GM21529 (cell line): Measurements from ENCODE around the gene MED13L.

ENCODE experiments used
- ATAC-seq: cut with Tn5 transposase; IDR thresholded peaks from one replicate; pipeline ENCODE4 v1.9.1; 2021; ENCODE audit not compliant: unreplicated experiment

MED13L gene

DNA sequence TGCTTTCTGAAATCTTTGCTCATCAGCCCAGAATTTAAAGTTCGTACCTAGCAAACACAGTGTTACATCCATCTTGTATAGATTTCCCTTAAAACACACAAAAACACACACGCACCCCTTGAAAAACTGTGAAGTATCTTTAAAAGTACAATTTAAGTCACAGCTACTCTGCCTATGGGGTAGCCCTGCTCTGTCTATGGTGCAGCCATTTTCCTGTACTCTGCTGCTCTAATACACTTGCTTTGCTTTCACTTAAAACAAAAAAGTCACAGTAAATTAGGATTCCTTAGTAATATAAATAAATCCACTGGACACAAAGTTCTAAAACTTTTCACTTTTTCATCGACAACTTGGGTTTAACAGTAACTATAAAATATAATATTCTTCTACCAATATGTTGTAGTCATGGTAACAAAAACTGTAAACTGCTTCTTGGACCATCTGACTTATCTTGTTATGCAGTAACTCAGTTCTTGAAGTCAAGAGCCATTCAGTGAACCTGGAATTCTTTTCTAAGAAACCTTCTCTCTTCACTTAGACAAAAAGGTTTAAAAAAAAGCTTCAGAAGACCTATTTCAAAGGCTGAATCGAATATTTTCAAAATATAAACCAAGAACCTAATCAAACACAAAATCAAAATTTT, 63.5 kb downstream of the MED13L start:
- ATAC-seq, result no peak

DNA sequence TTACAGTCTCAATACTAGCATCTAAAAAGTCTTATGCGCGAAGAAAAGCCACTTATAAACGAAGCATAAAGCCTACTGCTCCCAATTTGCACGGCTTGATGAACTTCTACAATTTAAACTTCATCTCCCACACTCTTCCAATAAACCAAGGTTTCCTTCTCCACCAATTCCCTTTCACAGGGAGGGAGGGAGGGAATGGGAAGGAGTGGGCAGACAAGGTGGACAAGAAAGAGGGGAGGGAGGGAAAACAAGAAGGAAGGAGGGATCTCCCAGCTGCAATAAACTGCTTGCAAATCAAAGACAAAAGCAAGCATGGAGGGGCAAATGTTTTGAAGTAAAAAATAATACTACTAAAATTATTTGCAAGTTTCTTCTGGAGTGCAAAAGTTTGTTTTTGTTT, 64.5 kb downstream of the MED13L start:
- ATAC-seq, result no peak

DNA sequence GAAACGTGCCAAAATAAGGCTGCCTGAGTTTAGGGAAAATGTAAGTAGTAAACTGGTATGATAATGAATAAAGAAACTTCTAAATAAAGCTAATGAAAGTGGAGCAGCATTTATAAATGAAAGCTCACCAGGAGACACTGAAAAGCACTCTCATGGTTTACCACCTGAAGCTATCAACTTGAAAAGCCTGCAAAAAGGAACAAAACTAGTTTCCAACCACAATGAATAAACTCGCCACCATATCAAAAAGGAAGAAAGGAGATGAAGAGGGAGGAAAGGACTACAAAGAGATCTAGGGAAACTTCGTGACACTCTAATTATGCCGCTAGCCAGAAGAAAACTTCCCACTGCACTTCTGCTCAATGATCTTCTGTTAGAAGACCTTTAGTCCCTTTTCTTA, 66.7 kb downstream of the MED13L start:
- ATAC-seq, result no peak

DNA sequence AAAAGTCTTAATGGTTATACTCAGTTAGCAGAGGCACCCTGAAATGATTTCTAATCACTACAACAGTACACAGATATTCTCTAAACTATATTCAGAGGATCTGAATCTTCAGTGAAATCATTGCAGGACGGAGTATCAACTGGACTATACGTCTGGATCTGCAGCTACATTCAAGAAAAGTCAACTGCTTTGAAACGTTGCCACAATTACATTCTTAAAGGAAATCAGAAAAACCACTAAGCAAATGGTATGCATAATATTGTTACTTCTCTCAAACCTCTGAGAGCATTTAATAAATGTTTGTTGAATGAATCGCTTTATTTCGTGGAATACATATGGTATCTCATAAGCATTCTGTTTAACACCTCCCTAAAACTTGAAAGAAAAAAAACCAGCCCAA, 67.4 kb downstream of the MED13L start:
- no peak for ATAC-seq

DNA sequence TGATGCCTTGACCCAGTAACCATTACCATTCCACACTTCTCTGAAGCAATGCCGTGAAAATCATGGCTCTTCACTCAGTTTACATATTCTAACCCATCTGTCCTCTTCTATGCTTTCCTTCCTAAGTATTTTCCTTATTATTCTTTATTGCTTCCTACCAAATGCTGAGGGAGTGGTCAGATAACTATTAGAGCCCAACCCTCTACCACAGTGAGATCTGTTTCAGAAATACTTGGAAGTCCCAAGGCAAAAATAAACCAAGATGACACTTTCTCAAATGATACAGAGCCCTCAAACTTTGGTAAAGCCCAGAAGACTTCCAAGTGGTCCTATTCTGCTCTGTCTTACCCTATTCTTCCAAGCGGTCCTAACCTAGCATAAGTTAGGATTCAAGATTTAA, 68.0 kb downstream of the MED13L start:
- no peak for ATAC-seq

DNA sequence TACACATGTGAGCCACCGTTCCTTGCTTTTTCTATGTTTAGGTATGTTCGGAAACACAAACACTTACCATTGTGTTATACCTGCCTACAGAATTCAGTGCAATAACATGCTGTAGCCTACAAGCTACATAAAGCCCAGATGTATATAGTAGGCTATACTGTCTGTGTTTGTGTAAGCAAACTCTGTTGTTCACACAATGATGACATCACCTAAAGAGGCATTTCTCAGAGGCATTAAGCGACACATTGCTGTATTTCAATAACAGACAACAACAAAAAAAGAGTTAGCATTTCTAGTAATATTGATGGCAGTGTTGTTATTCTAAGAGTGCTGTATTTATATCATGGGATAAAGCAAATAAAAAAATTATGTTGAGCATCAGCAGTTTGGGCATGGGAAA, 70.2 kb downstream of the MED13L start:
- no peak for ATAC-seq

DNA sequence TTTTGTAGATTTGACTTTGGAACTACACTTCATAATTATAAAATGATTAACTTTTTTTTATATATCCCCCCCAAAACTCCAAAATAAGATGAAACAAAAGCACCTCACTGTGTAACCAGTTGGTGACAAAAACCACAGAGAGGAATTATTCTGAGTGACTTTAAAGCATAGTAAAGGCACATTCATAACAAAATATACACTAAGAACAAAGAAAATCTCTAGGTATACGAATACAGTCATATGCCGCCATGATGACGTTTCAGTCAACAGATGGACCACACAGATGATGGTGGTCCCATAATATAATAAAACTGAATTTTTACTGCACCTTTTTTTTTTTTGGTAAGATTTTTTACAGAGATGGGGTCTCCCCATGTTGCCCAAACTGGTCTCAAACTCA, 70.7 kb downstream of the MED13L start:
- no peak for ATAC-seq

DNA sequence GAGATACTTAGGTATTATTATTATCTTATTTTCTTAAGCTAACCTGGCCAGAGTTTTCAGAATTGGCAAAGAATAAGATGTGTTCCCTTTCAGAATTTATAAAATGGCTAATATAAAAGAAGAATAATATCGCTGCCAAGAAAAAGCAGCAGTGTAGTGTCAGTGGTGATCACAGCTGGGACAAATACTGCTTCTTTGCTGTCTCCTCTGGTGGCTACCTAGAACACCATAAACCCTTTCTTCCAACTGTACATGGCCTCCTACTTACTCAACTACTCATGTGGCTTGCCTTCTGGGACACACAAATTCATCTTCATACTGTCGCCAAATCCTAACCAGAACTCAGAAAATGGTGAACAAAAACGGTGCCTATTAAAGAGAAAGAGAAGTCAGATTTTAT, 72.7 kb downstream of the MED13L start:
- no peak for ATAC-seq

DNA sequence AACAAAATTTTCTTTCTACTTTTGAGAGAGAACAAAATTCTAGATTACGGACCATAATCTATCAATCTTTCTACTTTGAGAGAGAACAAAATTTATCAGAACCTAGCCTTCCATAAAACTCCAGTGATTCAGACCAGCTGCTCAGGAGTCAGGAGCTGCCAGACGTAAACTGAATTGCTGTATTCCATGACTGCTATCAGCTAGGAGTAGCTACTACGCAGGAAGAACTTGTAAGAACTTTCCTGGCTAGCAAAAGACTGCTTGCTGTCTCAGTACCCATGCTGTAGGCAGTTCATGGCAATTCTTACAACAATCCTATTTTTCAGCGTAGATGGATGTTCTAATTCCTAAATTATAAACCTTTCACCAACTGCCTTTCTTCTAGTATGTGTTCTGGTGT, 73.3 kb downstream of the MED13L start:
- no peak for ATAC-seq

DNA sequence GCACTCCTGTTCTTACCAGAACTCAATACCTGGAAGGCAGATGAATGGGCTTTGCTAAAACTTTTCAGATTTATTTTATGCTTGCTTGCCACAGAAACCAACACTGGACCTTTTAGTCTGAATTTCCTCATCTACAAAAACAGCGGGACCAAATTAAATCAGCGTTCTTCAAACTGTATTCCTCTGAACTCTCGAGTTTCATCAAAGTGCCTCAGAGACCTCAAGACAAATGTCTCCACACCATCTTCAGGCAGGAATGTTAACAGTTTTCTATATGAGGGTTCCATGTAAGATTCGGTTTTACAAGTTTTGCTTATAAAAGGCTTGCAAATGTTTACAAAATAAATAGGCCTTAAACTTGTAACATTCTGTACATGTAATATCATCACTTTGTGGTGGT, 74.6 kb downstream of the MED13L start:
- ATAC-seq, result no peak

DNA sequence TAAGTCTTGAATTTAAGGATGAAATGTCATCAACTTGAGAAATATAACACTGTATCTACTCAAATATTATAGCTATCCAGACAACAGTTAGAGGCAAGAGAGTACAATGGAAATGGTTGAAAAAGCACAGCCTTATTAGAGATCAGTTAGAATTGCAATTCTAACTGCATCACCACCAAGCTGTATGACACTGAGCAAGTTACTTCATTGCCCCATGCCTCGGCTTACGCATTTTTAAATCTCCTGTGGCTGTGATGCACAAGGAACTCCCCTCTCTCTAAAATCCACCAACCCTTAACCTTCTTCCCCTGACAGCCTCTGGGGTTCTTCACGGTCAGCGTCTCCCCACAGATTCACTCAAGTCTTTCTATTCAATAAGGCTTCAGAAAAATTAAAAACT, 75.1 kb downstream of the MED13L start:
- ATAC-seq, result no peak

DNA sequence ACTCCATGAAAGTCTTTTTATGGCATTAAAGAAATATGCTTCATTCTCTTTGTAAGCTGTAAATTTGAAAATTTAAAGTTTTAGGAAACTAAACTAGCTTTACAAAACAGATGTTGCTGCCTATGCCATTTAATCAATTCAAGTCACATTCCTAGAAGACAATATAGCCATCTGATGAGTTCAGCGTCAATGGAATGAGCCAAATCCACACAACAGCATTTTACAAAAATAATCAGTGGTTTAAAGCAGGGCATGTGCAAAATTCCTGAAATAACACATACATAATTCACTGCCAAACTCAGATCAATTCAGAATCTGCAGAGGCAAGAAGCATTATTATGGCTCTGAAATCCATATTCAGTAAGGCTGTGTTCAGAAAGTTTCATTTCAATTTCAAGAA, 75.6 kb downstream of the MED13L start:
- ATAC-seq, result no peak

DNA sequence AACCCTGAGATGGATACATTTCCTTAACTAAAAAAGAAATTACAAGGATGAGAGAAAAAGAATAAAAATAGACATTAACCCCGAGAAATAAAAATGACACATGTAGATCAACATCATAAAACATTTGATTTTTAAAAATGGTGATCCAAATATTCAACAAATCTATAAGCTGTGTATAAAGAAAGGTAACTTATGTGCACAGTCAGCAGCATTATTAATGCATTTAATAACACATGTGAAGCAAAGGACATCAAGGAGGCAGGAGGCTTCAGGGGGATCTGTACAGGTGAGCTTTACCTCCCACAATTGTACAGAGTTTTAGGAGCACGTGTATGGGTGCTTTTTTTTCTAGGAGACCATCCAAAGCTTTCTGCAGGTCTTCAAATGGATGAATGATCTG, 76.1 kb downstream of the MED13L start:
- no peak for ATAC-seq

DNA sequence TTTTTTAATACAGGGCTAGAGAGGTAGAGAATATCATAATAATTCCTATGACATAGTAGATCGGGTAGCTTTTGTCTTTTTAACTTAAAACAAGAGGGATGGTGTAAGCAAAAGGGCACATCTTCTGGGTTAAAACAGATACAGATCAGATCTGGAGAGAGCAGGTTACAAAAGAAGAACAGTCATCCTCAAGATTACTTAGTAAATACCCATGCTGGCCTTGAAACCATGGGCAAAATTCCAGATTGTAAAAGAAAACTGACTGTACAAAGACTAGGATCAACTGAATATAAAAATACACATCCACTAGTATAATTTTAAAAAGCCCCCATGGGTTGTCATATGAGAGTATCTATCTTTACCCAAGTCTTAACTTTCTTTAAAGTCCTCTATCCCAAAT, 76.7 kb downstream of the MED13L start:
- ATAC-seq, result no peak

DNA sequence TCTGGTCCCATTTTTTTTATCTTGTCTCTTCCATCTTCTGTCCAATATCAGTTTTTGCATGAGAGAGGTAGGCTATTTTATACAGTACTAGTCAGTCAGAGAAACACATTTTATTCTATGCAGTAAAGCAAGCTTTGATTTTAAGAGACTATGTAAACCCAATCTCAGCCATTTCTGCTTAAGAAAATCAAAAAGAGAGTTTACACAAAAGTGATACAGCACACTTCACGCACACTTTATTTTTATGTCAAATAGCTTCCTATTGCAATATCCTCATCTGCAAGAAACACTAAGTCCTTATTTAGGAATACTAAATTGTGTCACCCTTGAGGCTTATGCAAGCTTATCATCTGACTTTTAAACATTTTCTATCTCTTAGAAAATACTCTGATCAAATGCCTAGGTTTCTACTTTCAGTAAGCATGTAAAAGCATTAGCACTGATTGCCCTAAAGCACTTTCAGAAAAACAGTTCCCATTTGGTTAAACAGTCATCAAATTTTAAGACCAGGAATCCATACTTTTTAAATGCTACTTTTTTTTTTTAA, 78.3 kb downstream of the MED13L start:
- ATAC-seq, result no peak

DNA sequence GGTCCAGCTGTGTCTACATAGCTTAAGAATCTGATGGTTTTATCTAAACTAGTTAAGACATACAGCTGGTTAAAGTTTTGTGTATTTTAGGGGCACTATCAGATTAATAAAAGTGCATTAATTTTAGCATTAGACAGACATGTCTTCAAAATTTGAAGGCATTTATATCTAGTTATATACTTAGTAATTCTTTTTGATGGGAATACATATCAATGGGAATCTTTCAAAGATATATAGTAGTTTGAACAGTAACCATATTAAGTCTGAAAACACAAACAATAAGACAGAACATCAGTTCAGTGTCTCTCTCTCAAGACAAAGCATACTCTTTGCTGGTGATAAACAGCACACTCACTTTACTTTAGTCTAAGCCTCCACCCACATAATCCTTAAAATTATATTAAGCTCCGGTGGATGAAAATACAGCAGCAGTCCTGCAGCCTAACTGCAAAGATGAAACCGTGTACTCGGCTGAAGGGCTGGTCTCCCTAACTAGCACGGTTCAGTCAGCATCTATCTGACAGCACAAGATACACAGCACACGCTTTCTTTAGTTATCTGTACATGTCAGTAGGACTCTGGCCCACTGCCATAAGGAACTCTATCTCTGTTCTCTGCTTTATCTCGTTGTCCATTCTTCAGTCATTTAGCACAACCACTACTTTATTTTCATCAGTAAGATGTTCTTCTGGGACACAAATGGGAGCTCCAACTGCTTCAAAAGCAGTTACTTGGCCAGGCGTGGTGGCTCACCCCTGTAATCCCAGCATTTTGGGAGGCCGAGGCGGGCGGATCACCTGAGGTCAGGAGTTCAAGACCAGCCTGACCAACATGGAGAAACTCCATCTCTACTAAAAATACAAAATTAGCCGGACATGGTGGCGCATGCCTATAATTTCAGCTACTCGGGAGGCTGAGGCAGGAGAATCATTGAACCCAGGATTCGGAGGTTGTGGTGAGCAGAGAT, 80.5 kb downstream of the MED13L start:
- no peak for ATAC-seq

DNA sequence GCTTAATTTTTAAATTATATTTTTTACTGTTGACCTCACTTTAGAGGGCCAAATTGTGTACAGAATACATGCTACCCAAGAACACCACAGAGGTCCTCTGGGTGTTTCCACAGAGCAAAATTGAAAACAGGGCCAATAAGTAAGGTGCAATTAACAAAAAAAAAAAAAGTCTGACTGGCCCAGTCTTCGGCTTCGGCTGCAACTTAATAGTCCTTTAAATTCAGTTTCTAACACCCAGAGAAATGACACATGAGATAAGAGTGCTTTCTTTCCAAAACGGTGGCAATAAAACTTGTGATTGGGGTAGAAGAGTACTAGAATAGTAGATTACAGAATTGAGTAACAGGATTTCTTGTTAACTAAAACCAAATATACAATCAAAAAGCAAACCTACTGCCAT, 81.3 kb downstream of the MED13L start:
- no peak for ATAC-seq

DNA sequence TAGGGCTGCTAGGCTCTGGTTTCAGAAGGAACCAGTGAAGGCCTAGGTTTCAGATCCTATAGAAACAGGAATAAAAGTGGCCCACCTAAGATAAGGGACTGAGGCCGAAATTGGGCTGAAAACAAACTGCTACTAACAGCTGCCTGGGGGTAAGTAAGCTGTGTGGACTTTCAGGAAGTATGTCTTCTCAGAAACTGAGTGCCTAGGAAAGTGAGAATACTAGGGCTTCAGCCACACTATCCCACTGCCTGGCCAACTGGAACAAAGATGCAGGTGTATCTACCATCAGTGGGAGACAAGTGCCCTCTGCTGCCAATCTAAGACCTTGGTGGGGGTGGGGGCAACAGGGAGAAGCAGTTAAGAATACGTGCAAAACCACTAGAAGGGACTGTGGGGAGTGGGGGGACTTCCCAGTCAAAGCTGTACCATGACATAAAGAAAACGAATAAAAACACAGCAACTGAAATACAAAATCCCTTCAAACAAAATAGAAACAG, 82.5 kb downstream of the MED13L start:
- peak; percentile 86 for ATAC-seq

DNA sequence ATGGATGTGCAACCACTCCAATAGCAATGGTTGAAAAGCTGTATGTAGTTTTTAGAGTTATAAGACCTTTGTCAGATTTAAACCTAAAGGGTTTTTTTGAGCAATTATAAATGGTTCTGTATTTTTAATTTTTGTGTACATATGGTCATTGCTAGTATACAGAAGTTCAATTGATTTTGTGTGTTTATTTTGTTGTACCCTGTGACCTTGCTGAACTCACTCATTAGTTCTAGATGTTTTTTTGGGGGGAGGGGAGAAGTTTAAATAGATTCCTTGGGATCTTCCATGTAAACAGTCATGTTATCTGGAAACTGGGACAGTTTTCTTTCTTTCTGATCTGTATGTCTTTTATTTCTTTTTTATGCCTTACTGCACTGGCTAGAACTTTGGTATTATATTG, 87.8 kb downstream of the MED13L start:
- no peak for ATAC-seq

DNA sequence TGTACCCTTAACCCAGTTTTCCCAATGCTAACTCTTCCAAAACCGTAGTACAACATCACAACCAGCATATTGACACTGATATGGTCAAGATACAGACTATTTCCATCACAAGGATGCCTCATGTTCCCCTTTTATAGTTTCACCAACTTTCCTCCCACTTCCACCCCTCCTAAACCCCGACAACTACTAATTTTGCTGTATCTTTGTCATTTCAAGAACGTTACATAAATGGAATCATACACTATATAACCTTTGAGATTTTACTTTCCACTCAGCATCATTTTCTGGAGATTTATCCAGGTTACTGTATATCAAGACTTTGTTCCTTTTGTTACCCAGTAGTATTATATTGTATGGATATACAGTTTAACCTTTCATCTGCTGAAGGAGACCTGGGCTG, 88.9 kb downstream of the MED13L start:
- ATAC-seq, result no peak

DNA sequence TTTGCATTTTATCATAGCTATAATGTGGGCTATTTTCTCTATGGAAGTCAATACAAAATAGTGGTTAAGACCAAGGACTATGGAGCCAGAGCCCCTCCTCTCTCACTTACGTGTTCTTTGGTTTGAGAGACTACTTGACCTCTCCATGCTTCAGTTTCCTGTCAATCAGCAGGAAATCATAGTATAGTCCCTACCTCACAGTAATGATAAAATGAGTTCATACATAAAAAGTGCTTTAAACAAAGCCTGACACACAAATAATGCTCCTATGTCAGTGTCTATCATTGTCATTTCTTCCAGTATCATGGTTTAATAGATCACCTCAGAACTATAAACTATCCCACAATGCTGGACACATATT, 90.4 kb downstream of the MED13L start:
- ATAC-seq, result no peak

DNA sequence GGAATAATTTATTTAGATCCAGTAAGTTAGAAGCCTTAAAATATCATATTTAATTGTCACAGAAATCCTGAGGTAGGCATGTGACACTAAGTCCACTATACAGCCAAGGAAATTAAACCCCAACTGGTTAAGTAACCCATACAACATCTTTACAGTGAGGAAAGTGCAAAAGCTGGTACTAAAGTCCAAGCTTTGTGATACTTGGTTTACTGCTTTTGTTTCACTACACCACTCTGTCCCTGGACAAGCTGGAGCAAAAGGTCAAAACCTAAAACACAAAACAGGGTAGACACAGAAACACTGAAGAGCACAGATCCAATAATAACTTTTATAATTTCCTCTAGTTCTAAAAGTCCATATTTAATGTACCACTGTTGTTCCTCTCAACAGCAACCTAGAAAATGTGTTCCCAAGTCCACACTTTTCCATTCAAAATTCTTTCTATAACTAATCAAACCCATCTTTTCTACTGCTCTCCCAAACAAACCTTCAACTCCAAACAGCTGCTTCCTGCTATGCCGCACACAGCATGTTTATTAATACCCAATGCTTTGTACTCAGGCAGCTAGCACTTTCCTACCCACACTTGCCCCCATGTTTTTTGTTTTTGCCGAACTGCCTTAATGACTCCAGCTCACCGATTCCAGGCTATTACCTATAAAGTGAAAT, 90.9 kb downstream of the MED13L start:
- ATAC-seq, result no peak
